Measurements from ENCODE around the gene GTF3C6. TPM values are rescaled to one million over a fixed set of nuclear protein-coding genes. Genes with fewer than 3 reads are reported as not detected.

GTF3C6 gene
- total RNA-seq: 44.1 TPM

DNA sequence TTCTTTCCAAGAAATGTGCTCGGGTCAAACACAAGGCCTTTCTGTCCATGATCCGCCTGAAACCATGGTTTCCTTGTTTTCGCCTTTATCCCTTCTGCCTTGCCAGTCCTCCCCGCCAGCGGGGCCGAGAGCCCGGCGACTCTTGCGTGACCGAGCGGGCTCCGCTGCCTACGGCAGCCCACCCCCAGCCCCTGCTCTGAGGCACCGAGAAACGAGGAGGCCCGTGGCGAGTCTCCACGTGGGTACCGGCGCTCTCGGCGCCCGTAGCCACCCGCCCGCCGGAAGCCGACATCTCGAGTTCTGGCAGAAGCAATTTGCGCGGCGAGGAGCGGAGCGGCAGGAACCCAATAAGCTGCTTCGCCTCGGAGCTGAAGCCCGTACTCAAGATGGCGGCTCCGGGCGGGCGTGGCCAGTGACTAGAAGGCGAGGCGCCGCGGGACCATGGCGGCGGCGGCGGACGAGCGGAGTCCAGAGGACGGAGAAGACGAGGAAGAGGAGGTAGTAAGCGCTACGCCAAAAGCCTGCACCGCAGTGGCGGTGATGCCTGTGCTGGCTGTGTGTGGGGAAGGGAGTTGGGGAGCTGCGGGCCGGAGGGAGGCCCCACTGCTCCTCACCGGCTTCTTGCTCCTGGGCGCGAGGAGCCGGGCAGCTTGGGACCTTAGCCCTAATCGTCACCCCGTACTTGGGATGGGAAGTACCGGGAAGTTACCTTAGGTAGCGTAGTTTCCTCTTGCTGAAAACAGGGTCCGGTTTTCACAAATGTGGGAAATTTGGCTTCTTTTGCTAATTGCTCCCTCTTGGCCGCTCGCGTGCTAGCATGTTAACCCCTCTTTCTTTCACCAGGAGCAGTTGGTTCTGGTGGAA, at the start of gene GTF3C6:
Gene GTF3C6, plus strand, starts transcription at position 378 of the 864 bp plus-strand sequence. Its CDS starts 64 bp downstream, at position 442.

Other genes starting within 250 kb of the GTF3C6 start
- gene CDK19, start 143.2 kb upstream of the GTF3C6 start, total RNA-seq: 78.9 TPM
- 87.0 TPM for gene AMD1, start 83.9 kb upstream of the GTF3C6 start, total RNA-seq
- 12.5 TPM for gene RPF2, start 23.3 kb downstream of the GTF3C6 start, total RNA-seq
- 10.3 TPM for gene SLC16A10, start 128.8 kb downstream of the GTF3C6 start, total RNA-seq